ENCODE measurements around the gene CASKIN2. TPM values are rescaled to one million over a fixed set of nuclear protein-coding genes. Genes with fewer than 3 reads are reported as not detected.
A peak's percentile ranks its signal among the peaks of the same experiment; 100 is the strongest.

CASKIN2 gene
- total RNA-seq, 1 experiment from 2014 or later, result 30.0 TPM

- no peaks in the 10 kb centered on the region for H3K27me3 Mint-ChIP-seq (ENCODE audit: unreplicated experiment)
- H3K9me3 Mint-ChIP-seq (ENCODE audit: low read depth, unreplicated experiment), result no peaks in the 10 kb centered on the region
- CTCF ChIA-PET, result no interaction called here
- H3K4me3 Mint-ChIP-seq (ENCODE audit: low read depth, unreplicated experiment), result no peak overlapping the region
- no peak overlapping the region for H3K27ac Mint-ChIP-seq (ENCODE audit: unreplicated experiment)
- intact Hi-C loops (cut with micrococcal nuclease; ENCODE audit: unreplicated experiment), result no loop called here
- H3K4me1 Mint-ChIP-seq (ENCODE audit: low read depth, unreplicated experiment), result peaks cover 51% of the 10 kb centered on the region
- no peak for DNase-seq
- no TSS peak for BruUV-seq (replicated peaks)
- peaks cover 67% of the 10 kb centered on the region for H3K36me3 Mint-ChIP-seq (ENCODE audit: insufficient read depth, unreplicated experiment)
- TF ChIP-seq, protein P1, sequence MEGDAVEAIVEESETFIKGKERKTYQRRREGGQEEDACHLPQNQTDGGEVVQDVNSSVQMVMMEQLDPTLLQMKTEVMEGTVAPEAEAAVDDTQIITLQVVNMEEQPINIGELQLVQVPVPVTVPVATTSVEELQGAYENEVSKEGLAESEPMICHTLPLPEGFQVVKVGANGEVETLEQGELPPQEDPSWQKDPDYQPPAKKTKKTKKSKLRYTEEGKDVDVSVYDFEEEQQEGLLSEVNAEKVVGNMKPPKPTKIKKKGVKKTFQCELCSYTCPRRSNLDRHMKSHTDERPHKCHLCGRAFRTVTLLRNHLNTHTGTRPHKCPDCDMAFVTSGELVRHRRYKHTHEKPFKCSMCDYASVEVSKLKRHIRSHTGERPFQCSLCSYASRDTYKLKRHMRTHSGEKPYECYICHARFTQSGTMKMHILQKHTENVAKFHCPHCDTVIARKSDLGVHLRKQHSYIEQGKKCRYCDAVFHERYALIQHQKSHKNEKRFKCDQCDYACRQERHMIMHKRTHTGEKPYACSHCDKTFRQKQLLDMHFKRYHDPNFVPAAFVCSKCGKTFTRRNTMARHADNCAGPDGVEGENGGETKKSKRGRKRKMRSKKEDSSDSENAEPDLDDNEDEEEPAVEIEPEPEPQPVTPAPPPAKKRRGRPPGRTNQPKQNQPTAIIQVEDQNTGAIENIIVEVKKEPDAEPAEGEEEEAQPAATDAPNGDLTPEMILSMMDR (IDR thresholded peaks at IDR 0.05; ENCODE audit: unreplicated experiment), result no peak
These were observed 21.0 kb upstream of the CASKIN2 start for GRCh38 chr17:75536366-75536765.

DNA sequence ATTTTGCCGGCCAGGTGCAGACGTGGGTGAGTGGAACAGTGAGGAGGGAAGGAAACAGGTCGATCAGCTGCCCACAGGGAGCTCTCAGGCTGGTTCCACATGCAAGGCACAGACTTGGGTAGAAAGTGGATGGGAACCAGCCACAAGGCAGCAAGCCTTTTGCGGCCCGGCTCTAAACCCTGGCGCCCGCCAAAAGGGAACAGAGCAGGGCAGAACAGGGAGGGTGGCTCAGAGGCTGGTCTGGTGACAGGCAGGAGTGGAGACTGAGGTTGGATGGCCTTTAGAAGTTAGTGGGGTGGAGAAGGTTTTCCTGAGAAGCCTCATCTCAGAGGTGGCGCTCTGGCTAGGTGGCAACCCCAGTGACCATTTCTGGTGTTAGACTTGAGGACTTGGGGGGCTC is 20.5 kb upstream of the CASKIN2 start:
- Mint-ChIP-seq H3K9me3 (ENCODE audit: low read depth, unreplicated experiment) (no peaks in the 10 kb centered on the region), H3K27me3 (ENCODE audit: unreplicated experiment) (no peaks in the 10 kb centered on the region), H3K4me3 (ENCODE audit: low read depth, unreplicated experiment) (no peak overlapping the region), H3K36me3 (ENCODE audit: insufficient read depth, unreplicated experiment) (peaks cover 72% of the 10 kb centered on the region), H3K27ac (ENCODE audit: unreplicated experiment) (no peak overlapping the region), H3K4me1 (ENCODE audit: low read depth, unreplicated experiment) (peaks cover 51% of the 10 kb centered on the region)
- CTCF ChIA-PET, result interaction anchor here (1.6 kb wide), 1 partner anchor 10 kb away, joined by 10 read pairs; the partner anchor contains the start of gene LLGL2
- BruUV-seq (replicated peaks), result no TSS peak
- intact Hi-C loops (cut with micrococcal nuclease; ENCODE audit: unreplicated experiment), result no loop called here
- DNase-seq, result no peak
- TF ChIP-seq, protein P1 (IDR thresholded peaks at IDR 0.05; ENCODE audit: unreplicated experiment), result no peak

DNA sequence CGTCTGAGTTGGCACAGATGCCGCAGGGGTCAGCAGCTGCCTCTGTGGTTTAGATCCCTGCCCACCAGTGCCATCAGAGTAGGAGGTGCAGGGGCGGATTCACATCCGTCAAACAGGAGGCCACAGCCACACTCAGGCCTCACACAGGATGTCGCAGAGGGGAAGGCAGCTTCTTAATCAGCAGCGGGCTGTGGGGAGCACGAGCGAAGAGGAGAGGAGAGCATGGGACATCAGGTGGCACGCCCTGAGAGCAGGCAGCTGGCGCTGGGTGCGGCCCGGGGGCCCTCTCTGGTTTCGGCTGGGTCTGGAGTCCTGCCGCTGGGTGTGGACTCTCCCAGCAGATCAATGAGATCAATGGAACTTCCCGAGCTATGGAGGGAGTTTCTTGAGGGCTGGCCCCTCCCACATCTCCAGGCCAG is 19.8 kb upstream of the CASKIN2 start:
- Mint-ChIP-seq H3K27ac (ENCODE audit: unreplicated experiment) (peak overlapping the region; percentile 69), H3K9me3 (ENCODE audit: low read depth, unreplicated experiment) (no peaks in the 10 kb centered on the region), H3K4me3 (ENCODE audit: low read depth, unreplicated experiment) (peak overlapping the region; percentile 50), H3K36me3 (ENCODE audit: insufficient read depth, unreplicated experiment) (peaks cover 77% of the 10 kb centered on the region), H3K4me1 (ENCODE audit: low read depth, unreplicated experiment) (peaks cover 52% of the 10 kb centered on the region), H3K27me3 (ENCODE audit: unreplicated experiment) (no peaks in the 10 kb centered on the region)
- DNase-seq, result peak; percentile 68
- BruUV-seq (replicated peaks), result no TSS peak
- intact Hi-C loops (cut with micrococcal nuclease; ENCODE audit: unreplicated experiment), result no loop called here
- CTCF ChIA-PET, result interaction anchor here (0.6 to 1.6 kb wide), 2 partner anchors 9 to 130 kb away, joined by 7 to 10 read pairs; partner anchors contain the start of gene LLGL2
- TF ChIP-seq, protein P1 (IDR thresholded peaks at IDR 0.05; ENCODE audit: unreplicated experiment), result no peak

GRCh38 chr17:75531721-75532072 is 16.4 kb upstream of the CASKIN2 start:
- H3K4me3 Mint-ChIP-seq (ENCODE audit: low read depth, unreplicated experiment), result peak overlapping the region; percentile 41
- peaks cover 47% of the 10 kb centered on the region for H3K4me1 Mint-ChIP-seq (ENCODE audit: low read depth, unreplicated experiment)
- TF ChIP-seq, protein P1 (IDR thresholded peaks at IDR 0.05; ENCODE audit: unreplicated experiment), result no peak
- no TSS peak for BruUV-seq (replicated peaks)
- no peaks in the 10 kb centered on the region for H3K27me3 Mint-ChIP-seq (ENCODE audit: unreplicated experiment)
- CTCF ChIA-PET, result interaction anchor here (0.5 to 1.6 kb wide), 6 partner anchors 14 to 285 kb away, joined by 3 to 9 read pairs (median 4); partner anchors contain the start of gene TSEN54
- peak; percentile 62 for DNase-seq
- intact Hi-C loops (cut with micrococcal nuclease; ENCODE audit: unreplicated experiment), result loop anchor here (1.0 kb wide), 1 partner anchor 19 kb away; no protein-coding TSS in a partner anchor
- H3K36me3 Mint-ChIP-seq (ENCODE audit: insufficient read depth, unreplicated experiment), result peaks cover 77% of the 10 kb centered on the region
- peak overlapping the region; percentile 73 for H3K27ac Mint-ChIP-seq (ENCODE audit: unreplicated experiment)
- no peaks in the 10 kb centered on the region for H3K9me3 Mint-ChIP-seq (ENCODE audit: low read depth, unreplicated experiment)
